ENCODE data around the gene PRX. TPM values are rescaled to one million over a fixed set of nuclear protein-coding genes. Genes with fewer than 3 reads are reported as not detected.

PRX gene
- total and polyA plus RNA-seq, 2 of the 4 experiments (the other 2 are of a cell fraction) = 0.90 to 1.7 TPM

DNA sequence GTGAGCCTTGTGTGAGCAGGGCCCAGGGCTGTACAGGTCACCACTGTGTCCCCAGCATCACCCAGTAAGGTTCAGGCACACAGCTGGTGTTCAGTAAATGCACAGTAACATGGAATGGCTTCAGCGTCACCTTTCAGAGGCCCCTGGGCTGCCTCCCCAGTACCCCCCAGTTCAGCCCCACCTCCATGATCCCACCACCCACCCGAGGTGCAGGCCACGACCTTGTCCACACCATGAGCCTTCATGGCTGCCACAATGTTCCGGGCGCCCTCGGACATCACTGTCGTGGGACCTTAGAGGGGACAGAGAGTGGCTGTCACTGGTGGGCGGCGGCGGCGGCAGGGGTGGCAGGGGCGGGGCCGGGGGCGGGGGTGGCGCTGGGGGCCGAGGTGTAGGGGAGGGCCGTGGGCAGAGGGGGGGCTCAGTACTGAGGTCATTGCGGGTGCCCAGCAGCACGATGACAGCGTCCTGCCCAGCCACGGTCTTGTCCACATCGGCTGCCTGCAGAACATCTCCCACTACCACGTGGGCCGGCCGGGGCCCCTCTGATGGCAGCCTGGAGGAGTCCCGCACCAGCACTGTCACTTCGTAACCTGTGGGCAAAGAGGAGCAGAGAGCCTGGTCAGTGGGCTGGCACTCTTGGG, 44.9 kb upstream of the PRX start:
- CTCF ChIA-PET = interaction anchor here (0.6 kb wide), 1 partner anchor 161 kb away, joined by 7 read pairs; no protein-coding TSS in a partner anchor

More for the DNA sequence above, 44.9 kb upstream of the PRX start:
- Histone ChIP-seq H3K36me3 (ENCODE audit: control insufficient read depth, insufficient read depth, low read length) (peaks cover 3% of the 10 kb centered on the region; the same call in 1 of the 2 replicates), H4K8ac (ENCODE audit: low read depth in 2 of 2, low read length in 2 of 2) (no peak overlapping the region), H2BK5ac (ENCODE audit: low read depth, low read length, poor library complexity, severe bottlenecking) (no peak overlapping the region), H2AK9ac (replicated peaks; ENCODE audit: low read depth, low read length, poor library complexity) (no peak overlapping the region), H4K5ac (ENCODE audit: low read depth, low read length) (no peak overlapping the region), H3K79me1 (ENCODE audit: low read depth in 1 of 2, low read length in 2 of 2) (peaks cover 0 to 9% of the 10 kb centered on the region in 2 experiments; a peak in 3 of 4 replicates), H3K14ac (replicated peaks; ENCODE audit: low read depth, low read length) (no peak overlapping the region), H2AK5ac (ENCODE audit: low read depth, low read length) (no peak overlapping the region), H2AFZ (replicated peaks; ENCODE audit: low read length, poor library complexity) (no peak overlapping the region), H3K27ac (ENCODE audit: insufficient read depth, low read length) (no peak overlapping the region), H3K23ac (ENCODE audit: low read depth, low read length) (no peak overlapping the region), H3K9me3 (ENCODE audit: control insufficient read depth, insufficient read depth, low read length) (no peaks in the 10 kb centered on the region), H3K4me2 (ENCODE audit: low read depth, low read length) (no peak overlapping the region), H2BK15ac (ENCODE audit: low read depth, low read length) (no peak overlapping the region), H4K20me1 (ENCODE audit: insufficient read depth, low read length) (peaks cover 4% of the 10 kb centered on the region; the same call in 1 of the 2 replicates), H3K56ac (ENCODE audit: extremely low read depth, insufficient read depth, low read length) (no peak overlapping the region), H3K9ac (ENCODE audit: low read depth, low read length) (no peak overlapping the region), H3K9me1 (ENCODE audit: insufficient read depth, low read length) (no peaks in the 10 kb centered on the region; the same call in 1 of the 2 replicates), H3K4me1 (ENCODE audit: control insufficient read depth, insufficient read depth, low read length) (no peaks in the 10 kb centered on the region; the same call in 1 of the 2 replicates), H3K4me3 (ENCODE audit: insufficient read depth, low read depth, low read length) (no peak overlapping the region), H4K91ac (ENCODE audit: insufficient read depth, low read depth, low read length) (no peak overlapping the region), H3K27me3 (ENCODE audit: control insufficient read depth, insufficient read depth, low read length) (no peaks in the 10 kb centered on the region), H3K18ac (ENCODE audit: low read depth, low read length) (no peak overlapping the region), H3K4ac (ENCODE audit: low read depth, low read length) (no peak overlapping the region), H2BK20ac (ENCODE audit: low read depth, low read length) (no peak overlapping the region), H2BK120ac (ENCODE audit: low read depth, low read length) (no peak overlapping the region)
- dilution Hi-C loops (cut with HindIII; ENCODE audit: low sequenced_read_pairs, unreplicated experiment) (no loop called here), intact Hi-C loops (cut with micrococcal nuclease) (no loop called here), in situ Hi-C loops (cut with MboI; ENCODE audit: low sequenced_read_pairs) (no loop called here)
- WGBS, 2 experiments (ENCODE audit: extremely low coverage in 2 of 2, insufficient read length in 1 of 2) = no CpG with 5 or more reads among the region's 27 CpGs
- TF ChIP-seq CHD1 (IDR thresholded peaks at IDR 0.05; ENCODE audit: low read depth, low read length) (no peak), MAZ (IDR thresholded peaks at IDR 0.05; ENCODE audit: borderline replicate concordance, low read depth, low read length) (no peak), MAFK (IDR thresholded peaks at IDR 0.05; ENCODE audit: low read depth, low read length) (no peak), BHLHE40 (IDR thresholded peaks at IDR 0.05; ENCODE audit: low read depth, low read length) (no peak), FOS (IDR thresholded peaks at IDR 0.05; ENCODE audit: low read depth, low read length) (no peak), RFX5 (IDR thresholded peaks at IDR 0.05; ENCODE audit: low read depth, low read length) (no peak), NFE2L2 (IDR thresholded peaks at IDR 0.05; ENCODE audit: low read depth, low read length) (no peak), POLR2A (IDR thresholded peaks at IDR 0.05; ENCODE audit: low read depth, low read length) (no peak), RCOR1 (IDR thresholded peaks at IDR 0.05; ENCODE audit: insufficient replicate concordance, low read length) (no peak)
- TF ChIP-seq, protein P1, sequence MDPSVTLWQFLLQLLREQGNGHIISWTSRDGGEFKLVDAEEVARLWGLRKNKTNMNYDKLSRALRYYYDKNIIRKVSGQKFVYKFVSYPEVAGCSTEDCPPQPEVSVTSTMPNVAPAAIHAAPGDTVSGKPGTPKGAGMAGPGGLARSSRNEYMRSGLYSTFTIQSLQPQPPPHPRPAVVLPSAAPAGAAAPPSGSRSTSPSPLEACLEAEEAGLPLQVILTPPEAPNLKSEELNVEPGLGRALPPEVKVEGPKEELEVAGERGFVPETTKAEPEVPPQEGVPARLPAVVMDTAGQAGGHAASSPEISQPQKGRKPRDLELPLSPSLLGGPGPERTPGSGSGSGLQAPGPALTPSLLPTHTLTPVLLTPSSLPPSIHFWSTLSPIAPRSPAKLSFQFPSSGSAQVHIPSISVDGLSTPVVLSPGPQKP (IDR thresholded peaks at IDR 0.05; ENCODE audit: borderline replicate concordance, low read depth, low read length) = no peak
- no TSS peak for BruUV-seq (replicated peaks)
- POLR2A ChIA-PET (ENCODE audit: unreplicated experiment) = no interaction called here
- ATAC-seq (ENCODE audit: low read depth) (no peak), DNase-seq (no peak)
